GM12874 (cell line): Measurements from ENCODE around the gene MACROD2.

Experiments
- CTCF ChIP-seq: IDR thresholded peaks from 2 replicates; pipeline ENCODE4 v1.5.1; 2011; ENCODE audit warnings: low read depth, mild to moderate bottlenecking, control low read depth, low read length, moderate library complexity; ENCODE audit not compliant: insufficient read depth

The MACROD2 gene

GRCh38 chr20:13995086-13995665 lies at the start of gene MACROD2:
MACROD2 (plus strand) TSS chr20:13995516.
- no peak for TF ChIP-seq CTCF

DNA sequence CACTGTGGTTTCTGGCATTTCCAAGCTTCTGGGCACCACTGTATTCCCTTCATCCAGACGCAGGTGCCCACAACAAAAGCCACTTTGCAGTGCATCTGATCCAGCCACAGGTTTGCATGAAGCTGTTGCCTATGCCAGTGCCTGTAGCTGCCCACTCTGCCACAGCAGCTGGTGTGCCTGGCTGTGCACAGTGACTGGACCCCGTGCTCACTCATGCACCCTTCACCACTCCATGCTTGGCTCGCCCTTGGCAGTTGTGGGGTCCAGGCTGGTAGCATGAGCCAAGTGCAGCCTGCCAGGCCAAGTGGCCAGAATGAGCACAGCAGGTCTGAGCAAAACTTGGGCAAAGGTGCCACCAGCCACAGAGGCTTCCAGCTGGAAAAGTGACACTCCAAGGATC lies 47.6 kb upstream of the MACROD2 start:
- no peak for TF ChIP-seq CTCF

DNA sequence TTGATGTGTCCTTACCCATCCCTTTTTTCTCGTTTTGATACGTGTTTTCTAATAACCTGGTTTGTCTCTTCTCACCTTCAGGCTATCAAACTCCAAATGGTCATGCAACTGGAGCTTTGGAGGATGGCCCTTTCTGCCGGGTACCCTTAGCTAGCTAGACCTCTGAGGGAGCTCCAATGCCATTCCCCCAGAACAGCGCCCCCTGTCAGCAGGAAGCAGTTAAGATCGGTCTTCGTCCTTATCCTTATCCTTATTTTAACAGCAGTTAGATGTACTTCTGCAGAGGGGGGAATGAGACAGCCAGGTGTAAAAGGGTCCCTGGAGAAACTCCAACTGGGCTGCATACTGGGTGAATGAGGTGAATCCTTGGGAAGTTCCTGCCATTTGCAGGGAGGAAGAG lies 42.1 kb upstream of the MACROD2 start:
- peak; percentile 48; the same call in 1 of the 2 replicates for TF ChIP-seq CTCF

DNA sequence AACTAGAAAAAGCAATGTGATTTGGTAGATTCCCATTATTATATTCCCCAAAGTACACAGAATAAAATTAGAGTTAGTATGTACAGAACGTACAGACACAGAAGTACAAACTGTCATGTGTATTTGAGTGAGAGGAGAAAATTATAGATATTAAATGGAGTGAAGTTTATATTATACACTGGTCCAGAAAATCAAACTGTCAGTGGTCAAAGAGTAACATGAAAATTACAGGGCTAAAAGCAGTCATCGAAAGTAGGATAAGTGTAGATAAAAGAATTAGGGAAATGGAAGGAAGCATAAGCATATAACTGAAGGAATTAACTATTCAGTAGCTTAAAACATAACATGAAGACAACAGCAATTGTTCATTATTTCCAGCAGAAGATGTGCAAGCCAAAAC lies 35.2 kb upstream of the MACROD2 start:
- no peak for TF ChIP-seq CTCF

GRCh38 chr20:13960525-13960924 lies 34.8 kb upstream of the MACROD2 start:
- TF ChIP-seq CTCF, result no peak

DNA sequence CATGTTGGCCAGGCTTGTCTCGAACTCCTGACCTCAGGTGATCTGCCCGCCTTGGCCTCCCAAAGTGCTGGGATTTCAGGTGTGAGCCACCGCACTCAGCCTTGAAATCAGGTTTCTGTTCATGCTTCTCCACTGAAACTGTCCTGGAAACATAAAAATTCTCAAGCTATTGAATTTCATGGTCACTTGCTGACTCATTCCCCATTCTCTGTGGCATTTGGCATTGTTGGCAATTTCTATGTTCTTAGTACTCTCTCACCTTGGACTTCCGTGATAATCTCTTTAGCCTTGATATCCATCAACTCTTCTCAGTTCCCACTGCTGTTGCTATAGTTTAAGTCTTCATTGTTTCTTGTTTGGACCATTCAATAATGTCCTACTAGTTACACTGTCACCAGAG lies 11.1 kb upstream of the MACROD2 start:
- no peak for TF ChIP-seq CTCF

DNA sequence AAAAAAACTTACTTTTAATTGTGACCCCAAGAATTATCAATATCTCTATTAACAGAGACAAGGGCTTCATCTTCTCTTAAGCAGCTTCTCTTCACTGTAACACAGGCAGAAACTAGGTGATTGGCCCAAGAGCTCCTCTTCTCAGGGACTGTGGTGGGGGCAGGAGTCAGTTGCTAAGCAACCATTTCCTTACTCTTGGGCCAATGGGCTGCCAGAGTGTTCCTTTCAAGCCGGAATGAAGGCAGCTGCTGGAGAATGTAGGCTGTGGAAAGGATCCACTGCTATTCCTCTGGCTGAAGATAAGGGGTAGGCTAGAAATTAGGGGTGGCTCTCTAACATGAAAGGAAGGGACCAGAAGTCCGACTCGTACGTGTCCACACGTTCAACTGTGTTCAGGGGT lies 4.9 kb upstream of the MACROD2 start, which contains the start of gene SEL1L2:
Gene SEL1L2 (minus strand): TSS at position 150 of the 400 bp plus-strand sequence. CDS start 80 bp downstream, at position 70.
- no peak for TF ChIP-seq CTCF

GRCh38 chr20:13991311-13991710 lies 4.0 kb upstream of the MACROD2 start:
- TF ChIP-seq CTCF, result no peak
